Liver (tissue), 3 donors: ENCODE results near the gene SERTAD2.

Experiments used
- EGR1 ChIP-seq, 2 donors: IDR thresholded peaks; 2 replicates each; pipeline ENCODE4 v1.6.1; 2016 to 2018; ENCODE audit warnings: antibody characterized with exemption in 2 of 2, low read depth in 2 of 2
- FOXA1 ChIP-seq: IDR thresholded peaks from 2 replicates; pipeline ENCODE4 v1.6.1; 2016; ENCODE audit warnings: antibody characterized with exemption
- RAD21 ChIP-seq, 2 donors: IDR thresholded peaks; 2 replicates each; pipeline ENCODE4 v1.6.1; 2016; ENCODE audit warnings: antibody characterized with exemption in 2 of 2, mild to moderate bottlenecking in 2 of 2
- REST ChIP-seq: IDR thresholded peaks from 2 replicates; pipeline ENCODE4 v1.6.1; 2016; ENCODE audit warnings: antibody characterized with exemption, mild to moderate bottlenecking
- TAF1 ChIP-seq: conservative IDR thresholded peaks from 2 replicates; pipeline ENCODE4 v1.6.1; 2016; ENCODE audit warnings: antibody characterized with exemption, mild to moderate bottlenecking
- YY1 ChIP-seq: IDR thresholded peaks from 2 replicates; pipeline ENCODE4 v1.6.1; 2016; ENCODE audit warnings: antibody characterized with exemption, mild to moderate bottlenecking
- TF ChIP-seq, protein P1 (sequence below): fragments of 150-350 bp; IDR thresholded peaks from 2 replicates; pipeline ENCODE4 v1.5.1; 2017; ENCODE audit warnings: improper control_type of control experiment, low read depth, low read length; ENCODE audit not compliant: missing input control
- TF ChIP-seq, protein P2 (sequence below): IDR thresholded peaks from 2 replicates; pipeline ENCODE4 v1.6.1; 2016; ENCODE audit warnings: antibody characterized with exemption
- TF ChIP-seq, protein P3 (sequence below): IDR thresholded peaks from 2 replicates; pipeline ENCODE4 v1.6.1; 2016; ENCODE audit warnings: antibody characterized with exemption
- donor health status: healthy.
- donor health status: healthy.

DNA sequence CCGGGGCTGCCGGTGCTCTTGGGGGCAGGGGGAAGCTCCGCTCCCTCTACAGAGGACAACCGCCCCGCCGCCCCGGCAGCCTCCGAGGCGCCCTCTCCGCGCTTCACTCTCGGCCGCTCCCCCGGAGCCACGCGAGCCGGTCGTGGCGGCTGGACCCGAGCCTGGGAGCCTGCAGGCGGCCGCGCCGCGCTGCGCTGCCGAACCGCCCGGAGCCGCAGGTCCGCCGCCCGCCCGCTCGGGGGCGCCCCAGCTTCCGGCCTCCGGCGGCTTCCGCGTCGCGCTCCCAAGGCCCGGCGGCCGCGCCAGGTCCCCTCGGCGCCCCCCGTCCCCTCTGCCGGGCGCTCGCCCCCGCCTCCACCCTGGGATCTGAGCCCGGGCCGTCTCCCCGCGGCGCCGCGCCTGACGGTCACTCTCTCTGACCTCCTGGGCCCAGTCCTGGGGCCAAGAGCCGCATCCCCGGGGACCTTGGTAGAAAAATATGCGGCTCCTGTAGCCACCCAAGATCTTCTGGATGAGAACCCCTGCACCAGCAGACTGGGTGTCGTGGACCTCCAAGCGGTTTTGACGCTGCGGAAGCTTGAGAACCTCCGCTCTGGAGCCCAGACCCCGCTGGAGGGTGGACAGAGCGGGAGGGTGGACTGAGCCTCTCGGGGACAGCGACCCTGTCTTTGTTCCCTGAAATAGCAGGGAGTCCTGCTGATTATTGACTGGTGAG lies 44.3 kb downstream of the SERTAD2 start:
- TF ChIP-seq YY1 (no peak), RAD21 (IDR thresholded peaks at IDR 0.05) (no peak), TAF1 (no peak), EGR1 (IDR thresholded peaks at IDR 0.05; ENCODE audit: low read depth in 2 of 2) (no peak), REST (no peak), FOXA1 (no peak)
- TF ChIP-seq, protein P1, sequence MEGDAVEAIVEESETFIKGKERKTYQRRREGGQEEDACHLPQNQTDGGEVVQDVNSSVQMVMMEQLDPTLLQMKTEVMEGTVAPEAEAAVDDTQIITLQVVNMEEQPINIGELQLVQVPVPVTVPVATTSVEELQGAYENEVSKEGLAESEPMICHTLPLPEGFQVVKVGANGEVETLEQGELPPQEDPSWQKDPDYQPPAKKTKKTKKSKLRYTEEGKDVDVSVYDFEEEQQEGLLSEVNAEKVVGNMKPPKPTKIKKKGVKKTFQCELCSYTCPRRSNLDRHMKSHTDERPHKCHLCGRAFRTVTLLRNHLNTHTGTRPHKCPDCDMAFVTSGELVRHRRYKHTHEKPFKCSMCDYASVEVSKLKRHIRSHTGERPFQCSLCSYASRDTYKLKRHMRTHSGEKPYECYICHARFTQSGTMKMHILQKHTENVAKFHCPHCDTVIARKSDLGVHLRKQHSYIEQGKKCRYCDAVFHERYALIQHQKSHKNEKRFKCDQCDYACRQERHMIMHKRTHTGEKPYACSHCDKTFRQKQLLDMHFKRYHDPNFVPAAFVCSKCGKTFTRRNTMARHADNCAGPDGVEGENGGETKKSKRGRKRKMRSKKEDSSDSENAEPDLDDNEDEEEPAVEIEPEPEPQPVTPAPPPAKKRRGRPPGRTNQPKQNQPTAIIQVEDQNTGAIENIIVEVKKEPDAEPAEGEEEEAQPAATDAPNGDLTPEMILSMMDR, result peak; percentile 63
- TF ChIP-seq, protein P2, sequence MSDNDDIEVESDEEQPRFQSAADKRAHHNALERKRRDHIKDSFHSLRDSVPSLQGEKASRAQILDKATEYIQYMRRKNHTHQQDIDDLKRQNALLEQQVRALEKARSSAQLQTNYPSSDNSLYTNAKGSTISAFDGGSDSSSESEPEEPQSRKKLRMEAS, result no peak
- TF ChIP-seq, protein P3, sequence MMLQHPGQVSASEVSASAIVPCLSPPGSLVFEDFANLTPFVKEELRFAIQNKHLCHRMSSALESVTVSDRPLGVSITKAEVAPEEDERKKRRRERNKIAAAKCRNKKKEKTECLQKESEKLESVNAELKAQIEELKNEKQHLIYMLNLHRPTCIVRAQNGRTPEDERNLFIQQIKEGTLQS, result no peak
